Measurements from ENCODE around the gene GLI3.

Gene GLI3

GRCh38 chr7:41994746-41995110 lies 242.3 kb downstream of the GLI3 start:
- Histone ChIP-seq H3K4me2 (ENCODE audit: insufficient read depth, low read length) (no peak overlapping the region), H3K36me3 (ENCODE audit: insufficient read depth, low read length) (peaks cover 11% of the 10 kb centered on the region; the same call in 1 of the 2 replicates), H3K79me2 (ENCODE audit: insufficient read depth, low read length) (no peaks in the 10 kb centered on the region), H3K4me3 (ENCODE audit: low read depth in 1 of 2, low read length in 2 of 2) (no peak overlapping the region), H3K9me3 (ENCODE audit: insufficient read depth, low read length, severe bottlenecking) (no peaks in the 10 kb centered on the region), H3K27ac (ENCODE audit: low read length) (no peak overlapping the region), H3K9ac (ENCODE audit: low read depth, low read length) (no peak overlapping the region), H2AFZ (ENCODE audit: low read depth, low read length) (no peak overlapping the region), H4K20me1 (ENCODE audit: insufficient read depth, low read length) (peaks cover 5% of the 10 kb centered on the region; the same call in 1 of the 2 replicates), H3K4me1 (ENCODE audit: insufficient read depth, low read length) (no peaks in the 10 kb centered on the region), H3K27me3 (ENCODE audit: insufficient read depth, low read length, poor library complexity) (no peaks in the 10 kb centered on the region)
- TF ChIP-seq, protein P1, sequence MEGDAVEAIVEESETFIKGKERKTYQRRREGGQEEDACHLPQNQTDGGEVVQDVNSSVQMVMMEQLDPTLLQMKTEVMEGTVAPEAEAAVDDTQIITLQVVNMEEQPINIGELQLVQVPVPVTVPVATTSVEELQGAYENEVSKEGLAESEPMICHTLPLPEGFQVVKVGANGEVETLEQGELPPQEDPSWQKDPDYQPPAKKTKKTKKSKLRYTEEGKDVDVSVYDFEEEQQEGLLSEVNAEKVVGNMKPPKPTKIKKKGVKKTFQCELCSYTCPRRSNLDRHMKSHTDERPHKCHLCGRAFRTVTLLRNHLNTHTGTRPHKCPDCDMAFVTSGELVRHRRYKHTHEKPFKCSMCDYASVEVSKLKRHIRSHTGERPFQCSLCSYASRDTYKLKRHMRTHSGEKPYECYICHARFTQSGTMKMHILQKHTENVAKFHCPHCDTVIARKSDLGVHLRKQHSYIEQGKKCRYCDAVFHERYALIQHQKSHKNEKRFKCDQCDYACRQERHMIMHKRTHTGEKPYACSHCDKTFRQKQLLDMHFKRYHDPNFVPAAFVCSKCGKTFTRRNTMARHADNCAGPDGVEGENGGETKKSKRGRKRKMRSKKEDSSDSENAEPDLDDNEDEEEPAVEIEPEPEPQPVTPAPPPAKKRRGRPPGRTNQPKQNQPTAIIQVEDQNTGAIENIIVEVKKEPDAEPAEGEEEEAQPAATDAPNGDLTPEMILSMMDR (IDR thresholded peaks at IDR 0.05; ENCODE audit: borderline replicate concordance, extremely low read depth, low read length, poor library complexity, severe bottlenecking), result no peak
- TF ChIP-seq EZH2 (IDR thresholded peaks at IDR 0.05; ENCODE audit: borderline replicate concordance, low read depth, low read length, severe bottlenecking), result no peak
- ATAC-seq (ENCODE audit: insufficient read depth, low read depth) (no peak), DNase-seq (no peak)

DNA sequence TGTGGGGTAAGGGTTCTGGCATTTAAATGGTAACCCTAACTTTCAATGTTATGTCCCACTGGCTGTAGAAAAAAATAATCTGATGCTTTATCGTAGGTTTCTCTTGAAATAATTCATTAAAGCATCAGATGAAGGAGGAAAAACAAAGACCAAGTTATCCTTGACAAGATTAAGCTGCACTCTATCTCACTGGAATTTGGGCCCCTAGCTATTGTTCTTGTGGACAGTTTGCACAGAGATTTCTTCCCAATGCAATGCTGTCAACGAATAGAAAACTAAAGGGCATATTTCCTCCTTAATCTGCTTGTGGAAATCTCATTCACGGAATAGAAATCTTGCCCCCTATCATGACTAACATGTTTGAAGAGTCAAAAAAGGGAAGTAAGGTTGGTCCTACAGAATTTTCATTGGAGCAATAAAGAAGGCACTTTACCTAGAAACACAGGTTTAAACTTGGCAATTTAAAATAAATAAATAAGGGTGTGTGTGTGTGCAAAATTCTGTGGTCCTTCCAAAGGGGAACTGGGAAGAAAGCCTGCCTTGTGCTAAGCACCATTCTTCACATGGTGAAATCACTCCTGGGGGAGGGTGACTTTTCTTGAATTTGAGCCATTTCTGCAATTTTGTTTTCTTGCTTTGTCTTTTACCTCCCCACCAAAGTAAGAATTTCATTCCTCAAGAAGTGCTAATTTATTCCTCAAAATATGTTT lies 242.8 kb downstream of the GLI3 start:
- Histone ChIP-seq H3K27ac (ENCODE audit: low read length) (no peak overlapping the region), H3K9ac (ENCODE audit: low read depth, low read length) (no peak overlapping the region), H3K36me3 (ENCODE audit: insufficient read depth, low read length) (0 out of 2 replicates have a peak, but pooled peaks cover 7% of the 10 kb centered on the region), H2AFZ (ENCODE audit: low read depth, low read length) (no peak overlapping the region), H3K27me3 (ENCODE audit: insufficient read depth, low read length, poor library complexity) (no peaks in the 10 kb centered on the region), H3K4me3 (ENCODE audit: low read depth in 1 of 2, low read length in 2 of 2) (no peak overlapping the region), H3K4me2 (ENCODE audit: insufficient read depth, low read length) (no peak overlapping the region), H3K9me3 (ENCODE audit: insufficient read depth, low read length, severe bottlenecking) (no peaks in the 10 kb centered on the region), H4K20me1 (ENCODE audit: insufficient read depth, low read length) (peaks cover 5% of the 10 kb centered on the region; the same call in 1 of the 2 replicates), H3K79me2 (ENCODE audit: insufficient read depth, low read length) (no peaks in the 10 kb centered on the region), H3K4me1 (ENCODE audit: insufficient read depth, low read length) (no peaks in the 10 kb centered on the region)
- DNase-seq (no peak), ATAC-seq (ENCODE audit: insufficient read depth, low read depth) (no peak)
- no peak for TF ChIP-seq EZH2 (IDR thresholded peaks at IDR 0.05; ENCODE audit: borderline replicate concordance, low read depth, low read length, severe bottlenecking)
- TF ChIP-seq, protein P1 (IDR thresholded peaks at IDR 0.05; ENCODE audit: borderline replicate concordance, extremely low read depth, low read length, poor library complexity, severe bottlenecking), result no peak

DNA sequence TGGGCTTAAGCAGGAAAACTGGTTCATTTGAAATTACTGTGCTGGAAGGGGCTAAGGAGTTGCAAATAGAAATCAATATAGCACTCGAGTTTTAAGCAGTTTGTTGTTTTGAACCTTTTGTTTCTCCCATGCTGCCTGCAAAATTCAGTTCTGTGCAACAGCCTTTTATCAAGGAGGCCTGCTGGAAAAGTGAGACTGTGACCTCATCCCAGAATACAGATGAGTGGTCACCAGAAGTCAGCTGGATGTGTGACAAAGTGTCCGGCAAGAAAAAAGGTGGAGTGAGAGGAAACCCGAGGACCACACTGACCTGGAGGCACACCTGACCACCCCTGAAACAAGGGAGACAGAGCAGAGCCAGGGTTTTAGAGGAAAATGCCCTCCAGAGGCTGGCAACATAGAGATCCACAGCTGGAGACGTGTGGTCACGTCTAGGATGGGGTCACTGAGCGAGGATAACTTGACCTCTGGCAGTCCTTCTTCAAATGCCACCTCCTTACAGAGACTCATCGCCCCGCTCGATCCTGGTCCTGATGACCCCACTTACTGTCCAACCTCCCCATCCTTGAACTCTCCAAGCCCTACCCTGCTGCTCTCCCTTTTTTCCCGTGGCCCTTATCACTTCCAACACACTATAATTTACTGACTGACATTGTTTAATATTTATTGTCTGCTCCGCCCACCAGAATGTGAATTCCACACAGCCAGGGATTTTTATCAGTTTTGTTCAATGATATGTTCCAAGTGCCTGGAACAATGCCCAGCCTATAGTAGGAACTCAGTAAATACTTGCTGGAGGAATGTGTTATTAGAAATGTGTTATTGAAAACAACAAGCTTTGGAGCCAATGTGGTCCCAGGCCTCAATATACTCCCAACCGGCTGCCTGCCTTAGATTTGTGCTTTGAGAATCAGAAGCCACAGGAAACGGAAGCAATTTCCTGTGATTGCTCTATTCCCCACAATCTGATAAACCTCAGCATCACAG lies 243.8 kb downstream of the GLI3 start:
- ATAC-seq (ENCODE audit: insufficient read depth, low read depth) (no peak; the same call in 2 of the 3 replicates), DNase-seq (no peak)
- Histone ChIP-seq H3K9me3 (ENCODE audit: insufficient read depth, low read length, severe bottlenecking) (no peaks in the 10 kb centered on the region), H3K4me3 (ENCODE audit: low read depth in 1 of 2, low read length in 2 of 2) (no peak overlapping the region), H3K79me2 (ENCODE audit: insufficient read depth, low read length) (no peaks in the 10 kb centered on the region), H2AFZ (ENCODE audit: low read depth, low read length) (no peak overlapping the region), H3K36me3 (ENCODE audit: insufficient read depth, low read length) (0 out of 2 replicates have a peak, but pooled peaks cover 4% of the 10 kb centered on the region), H3K4me2 (ENCODE audit: insufficient read depth, low read length) (no peak overlapping the region), H3K27me3 (ENCODE audit: insufficient read depth, low read length, poor library complexity) (no peaks in the 10 kb centered on the region), H3K27ac (ENCODE audit: low read length) (no peak overlapping the region), H3K4me1 (ENCODE audit: insufficient read depth, low read length) (no peaks in the 10 kb centered on the region), H4K20me1 (ENCODE audit: insufficient read depth, low read length) (peaks cover 5% of the 10 kb centered on the region; the same call in 1 of the 2 replicates), H3K9ac (ENCODE audit: low read depth, low read length) (no peak overlapping the region)
- TF ChIP-seq, protein P1 (IDR thresholded peaks at IDR 0.05; ENCODE audit: borderline replicate concordance, extremely low read depth, low read length, poor library complexity, severe bottlenecking), result no peak
- no peak for TF ChIP-seq EZH2 (IDR thresholded peaks at IDR 0.05; ENCODE audit: borderline replicate concordance, low read depth, low read length, severe bottlenecking)

All from DND-41 (cell line).